ENCODE data around the gene AMN1. TPM values are rescaled to one million over a fixed set of nuclear protein-coding genes. Genes with fewer than 3 reads are reported as not detected.
"Not testable (repeated sequence)": the region's sequence is repeated elsewhere in the genome, so short reads cannot be mapped to it uniquely, and the experiment has no call there.

The AMN1 gene
- total RNA-seq, 1 donor from 2014 or later: 31.9 TPM

- Mint-ChIP-seq H3K27ac (no peak overlapping the region), H3K9me3 (ENCODE audit: low read depth) (peaks cover 29% of the 10 kb centered on the region), H3K36me3 (ENCODE audit: insufficient read depth) (peaks cover 38% of the 10 kb centered on the region), H3K27me3 (no peaks in the 10 kb centered on the region), H3K4me3 (ENCODE audit: low read depth) (no peak overlapping the region), H3K4me1 (ENCODE audit: low read depth) (peaks cover 18% of the 10 kb centered on the region)
- DNase-seq (ENCODE audit: low spot score, unreplicated experiment): no peak
- TF ChIP-seq CTCF (IDR thresholded peaks at IDR 0.05; ENCODE audit: unreplicated experiment): no peak
Observed at GRCh38 chr12:31712877-31713276, 15.9 kb downstream of the AMN1 start.

GRCh38 chr12:31710021-31710818, 18.6 kb downstream of the AMN1 start:
- TF ChIP-seq CTCF (IDR thresholded peaks at IDR 0.05; ENCODE audit: unreplicated experiment): no peak
- no peak overlapping the region for H3K27ac Mint-ChIP-seq
- peaks cover 28% of the 10 kb centered on the region for H3K9me3 Mint-ChIP-seq (ENCODE audit: low read depth)
- H3K36me3 Mint-ChIP-seq (ENCODE audit: insufficient read depth): peaks cover 42% of the 10 kb centered on the region
- no peak overlapping the region for H3K4me3 Mint-ChIP-seq (ENCODE audit: low read depth)
- no peaks in the 10 kb centered on the region for H3K27me3 Mint-ChIP-seq
- peaks cover 11% of the 10 kb centered on the region for H3K4me1 Mint-ChIP-seq (ENCODE audit: low read depth)
- DNase-seq (ENCODE audit: low spot score, unreplicated experiment): no peak

GRCh38 chr12:31708118-31708517, 20.7 kb downstream of the AMN1 start:
- H3K9me3 Mint-ChIP-seq (ENCODE audit: low read depth): peaks cover 28% of the 10 kb centered on the region
- H3K27ac Mint-ChIP-seq; H3K27me3 Mint-ChIP-seq; H3K4me3 Mint-ChIP-seq (ENCODE audit: low read depth); DNase-seq (ENCODE audit: low spot score, unreplicated experiment); H3K4me1 Mint-ChIP-seq (ENCODE audit: low read depth): not testable (repeated sequence)
- peaks cover 41% of the 10 kb centered on the region for H3K36me3 Mint-ChIP-seq (ENCODE audit: insufficient read depth)

GRCh38 chr12:31705621-31706020, 23.2 kb downstream of the AMN1 start:
- Mint-ChIP-seq H3K9me3 (ENCODE audit: low read depth) (peaks cover 28% of the 10 kb centered on the region), H3K4me1 (ENCODE audit: low read depth) (peaks cover 3% of the 10 kb centered on the region), H3K27ac (no peak overlapping the region), H3K27me3 (no peaks in the 10 kb centered on the region), H3K4me3 (ENCODE audit: low read depth) (no peak overlapping the region), H3K36me3 (ENCODE audit: insufficient read depth) (peaks cover 45% of the 10 kb centered on the region)
- no peak for DNase-seq (ENCODE audit: low spot score, unreplicated experiment)
- TF ChIP-seq CTCF (IDR thresholded peaks at IDR 0.05; ENCODE audit: unreplicated experiment): no peak

- H3K9me3 Mint-ChIP-seq (ENCODE audit: low read depth): peaks cover 4% of the 10 kb centered on the region
- H3K4me3 Mint-ChIP-seq (ENCODE audit: low read depth): no peak overlapping the region
- no peak for DNase-seq (ENCODE audit: low spot score, unreplicated experiment)
- peak; percentile 39 for TF ChIP-seq CTCF (IDR thresholded peaks at IDR 0.05; ENCODE audit: unreplicated experiment)
- H3K27ac Mint-ChIP-seq: no peak overlapping the region
- H3K4me1 Mint-ChIP-seq (ENCODE audit: low read depth): peaks cover 3% of the 10 kb centered on the region
- peaks cover 36% of the 10 kb centered on the region for H3K36me3 Mint-ChIP-seq (ENCODE audit: insufficient read depth)
- no peaks in the 10 kb centered on the region for H3K27me3 Mint-ChIP-seq
Observed at GRCh38 chr12:31702047-31702446, 26.8 kb downstream of the AMN1 start.

GRCh38 chr12:31689921-31690320, 38.9 kb downstream of the AMN1 start:
- DNase-seq (ENCODE audit: low spot score, unreplicated experiment); H3K27me3 Mint-ChIP-seq: not testable (repeated sequence)

More at GRCh38 chr12:31689921-31690320, 38.9 kb downstream of the AMN1 start:
- Mint-ChIP-seq H3K36me3 (ENCODE audit: insufficient read depth) (peaks cover 68% of the 10 kb centered on the region), H3K9me3 (ENCODE audit: low read depth) (peaks cover 31% of the 10 kb centered on the region)
- not testable (repeated sequence) for H3K4me1 Mint-ChIP-seq (ENCODE audit: low read depth); H3K4me3 Mint-ChIP-seq (ENCODE audit: low read depth); H3K27ac Mint-ChIP-seq
